ENCODE measurements around the gene RAPGEF2. TPM values are rescaled to one million over a fixed set of nuclear protein-coding genes. Genes with fewer than 3 reads are reported as not detected.

The RAPGEF2 gene
- total RNA-seq, 4 donors from 2014 or later: 14.1 to 30.5 (median 21.4) TPM

DNA sequence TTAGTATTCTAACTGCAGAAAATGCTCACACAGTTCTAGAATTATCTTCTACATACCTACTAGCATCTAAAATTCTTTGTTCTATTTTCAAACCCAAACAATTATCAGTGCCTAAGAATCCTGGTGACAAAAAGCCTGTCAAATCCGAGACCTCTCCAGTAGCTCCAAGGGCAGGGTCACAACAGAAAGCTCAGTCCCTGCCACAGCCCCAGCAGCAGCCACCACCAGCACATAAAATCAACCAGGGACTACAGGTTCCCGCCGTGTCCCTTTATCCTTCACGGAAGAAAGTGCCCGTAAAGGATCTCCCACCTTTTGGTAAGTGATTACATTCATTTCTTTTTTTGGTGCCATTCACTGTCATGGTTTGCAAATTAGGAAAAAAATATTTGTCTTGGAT lies 243.8 kb downstream of the RAPGEF2 start:
- no peak for TF ChIP-seq POLR2A (IDR thresholded peaks at IDR 0.05)
- TF ChIP-seq CTCF (IDR thresholded peaks at IDR 0.05): no peak
- intact Hi-C loops (cut with DNase I): no loop called here
- Histone ChIP-seq H3K9me3 (no peaks in the 10 kb centered on the region), H3K4me3 (no peak overlapping the region), H3K4me1 (no peaks in the 10 kb centered on the region), H3K36me3 (peaks cover 5 to 83% (median 14%) of the 10 kb centered on the region in 3 donors), H3K27ac (no peak overlapping the region), H3K27me3 (no peaks in the 10 kb centered on the region)
- WGBS, 2 donors: 91 to 98% methylated on average over 5 of the region's 5 CpGs
- no peak for DNase-seq

- no peak for DNase-seq
- intact Hi-C loops (cut with DNase I): no loop called here
- peaks cover 5 to 83% (median 12%) of the 10 kb centered on the region in 3 donors for H3K36me3 ChIP-seq
- H3K27me3 ChIP-seq: no peaks in the 10 kb centered on the region
- TF ChIP-seq CTCF (IDR thresholded peaks at IDR 0.05) (no peak), POLR2A (IDR thresholded peaks at IDR 0.05) (no peak)
- H3K4me3 ChIP-seq: no peak overlapping the region
- H3K27ac ChIP-seq: no peak overlapping the region
- no peaks in the 10 kb centered on the region for H3K9me3 ChIP-seq
- H3K4me1 ChIP-seq: no peaks in the 10 kb centered on the region
- 76 to 82% methylated on average over 9 of the region's 9 CpGs for WGBS, 2 donors
Observed at GRCh38 chr4:159347813-159348212, 244.9 kb downstream of the RAPGEF2 start.

GRCh38 chr4:159349332-159349731 lies 246.5 kb downstream of the RAPGEF2 start:
- intact Hi-C loops (cut with DNase I): no loop called here
- DNase-seq: no peak
- H3K4me3 ChIP-seq: no peak overlapping the region
- H3K27me3 ChIP-seq: no peaks in the 10 kb centered on the region
- H3K9me3 ChIP-seq: no peaks in the 10 kb centered on the region
- no peaks in the 10 kb centered on the region for H3K4me1 ChIP-seq
- peaks cover 0 to 83% (median 10%) of the 10 kb centered on the region in 3 donors for H3K36me3 ChIP-seq
- no peak overlapping the region for H3K27ac ChIP-seq
- TF ChIP-seq POLR2A (IDR thresholded peaks at IDR 0.05) (no peak), CTCF (IDR thresholded peaks at IDR 0.05) (no peak)
- 78 to 80% methylated on average over 3 of the region's 3 CpGs for WGBS, 2 donors

DNA sequence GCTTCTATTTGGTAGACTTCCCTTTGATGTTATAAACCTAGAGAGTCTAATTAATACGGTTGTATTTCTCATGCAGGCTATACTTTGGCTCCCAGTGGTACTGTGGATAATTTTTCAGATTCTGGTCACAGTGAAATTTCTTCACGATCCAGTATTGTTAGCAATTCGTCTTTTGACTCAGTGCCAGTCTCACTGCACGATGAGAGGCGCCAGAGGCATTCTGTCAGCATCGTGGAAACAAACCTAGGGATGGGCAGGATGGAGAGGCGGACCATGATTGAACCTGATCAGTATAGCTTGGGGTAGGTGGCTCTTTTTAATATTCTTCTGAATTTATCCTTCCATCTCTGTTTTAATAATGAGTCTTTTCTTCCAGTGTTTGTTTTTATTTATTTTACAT lies 249.7 kb downstream of the RAPGEF2 start:
- Histone ChIP-seq H3K27ac (no peak overlapping the region), H3K9me3 (no peaks in the 10 kb centered on the region), H3K4me3 (no peak overlapping the region), H3K4me1 (no peaks in the 10 kb centered on the region), H3K36me3 (peaks cover 6 to 81% (median 14%) of the 10 kb centered on the region in 3 donors), H3K27me3 (no peaks in the 10 kb centered on the region)
- no peak for DNase-seq
- TF ChIP-seq POLR2A (IDR thresholded peaks at IDR 0.05): no peak
- 70 to 83% methylated on average over 7 of the region's 7 CpGs for WGBS, 2 donors
- intact Hi-C loops (cut with DNase I): no loop called here

DNA sequence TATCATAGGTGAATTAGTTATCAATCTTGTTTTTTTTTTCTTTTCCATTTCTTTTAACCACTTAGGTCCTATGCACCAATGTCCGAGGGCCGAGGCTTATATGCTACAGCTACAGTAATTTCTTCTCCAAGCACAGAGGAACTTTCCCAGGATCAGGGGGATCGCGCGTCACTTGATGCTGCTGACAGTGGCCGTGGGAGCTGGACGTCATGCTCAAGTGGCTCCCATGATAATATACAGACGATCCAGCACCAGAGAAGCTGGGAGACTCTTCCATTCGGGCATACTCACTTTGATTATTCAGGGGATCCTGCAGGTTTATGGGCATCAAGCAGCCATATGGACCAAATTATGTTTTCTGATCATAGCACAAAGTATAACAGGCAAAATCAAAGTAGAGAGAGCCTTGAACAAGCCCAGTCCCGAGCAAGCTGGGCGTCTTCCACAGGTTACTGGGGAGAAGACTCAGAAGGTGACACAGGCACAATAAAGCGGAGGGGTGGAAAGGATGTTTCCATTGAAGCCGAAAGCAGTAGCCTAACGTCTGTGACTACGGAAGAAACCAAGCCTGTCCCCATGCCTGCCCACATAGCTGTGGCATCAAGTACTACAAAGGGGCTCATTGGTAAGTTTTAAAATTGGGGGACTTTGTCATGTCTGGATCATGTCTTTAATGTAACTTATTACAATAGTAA lies 250.7 kb downstream of the RAPGEF2 start:
- Histone ChIP-seq H3K4me3 (no peak overlapping the region), H3K9me3 (no peaks in the 10 kb centered on the region), H3K27me3 (no peaks in the 10 kb centered on the region), H3K4me1 (peaks cover 0 to 9% (median 0%) of the 10 kb centered on the region in 3 donors), H3K36me3 (peaks cover 6 to 80% (median 17%) of the 10 kb centered on the region in 3 donors), H3K27ac (no peak overlapping the region)
- TF ChIP-seq CTCF (IDR thresholded peaks at IDR 0.05) (no peak), POLR2A (IDR thresholded peaks at IDR 0.05) (no peak)
- no peak for DNase-seq
- 95 to 98% methylated on average over 15 of the region's 15 CpGs for WGBS, 2 donors
- intact Hi-C loops (cut with DNase I): no loop called here
